Heart left ventricle (tissue), 16 donors: ENCODE measurements around the gene TBRG4. TPM values are rescaled to one million over a fixed set of nuclear protein-coding genes. Genes with fewer than 3 reads are reported as not detected.
A peak's percentile ranks its signal among the peaks of the same experiment; 100 is the strongest.

Experiments used
- ATAC-seq, 4 donors: fragments of 200-7000 bp; cut with Tn5 transposase; one replicate each; pipeline ENCODE4 v1.9.1; 2020 to 2022; ENCODE audit warnings: moderate library complexity in 4 of 4, mild to moderate bottlenecking in 3 of 4, moderate number of reproducible peaks in 1 of 4
- DNase-seq, 5 donors: peaks; one replicate each; pipeline ENCODE4 v3.0.0-alpha.2; 2020
- H3K27ac ChIP-seq, 12 donors: fragments of 200-600 bp; sonication (generic) in 4 of 12; one replicate each; pipeline versions ENCODE4 v1.5.0 to v1.8.0; 2016 to 2022; ENCODE audit warnings: mild to moderate bottlenecking in 2 of 12
- H3K27me3 ChIP-seq, 9 donors: fragments of 200-600 bp; sonication (generic) in 2 of 9; one replicate each; pipeline versions ENCODE4 v1.5.1 to v1.8.0; 2016 to 2022; ENCODE audit warnings: mild to moderate bottlenecking in 3 of 9
- H3K36me3 ChIP-seq, 9 donors: fragments of 200-600 bp; sonication (generic) in 2 of 9; one replicate each; pipeline versions ENCODE4 v1.5.0 to v1.8.0; 2018 to 2022; ENCODE audit warnings: mild to moderate bottlenecking in 2 of 9
- H3K4me1 ChIP-seq, 12 donors: fragments of 200-600 bp; sonication (generic) in 4 of 12; one replicate each; pipeline versions ENCODE4 v1.5.0 to v1.8.0; 2016 to 2022; ENCODE audit warnings: mild to moderate bottlenecking in 3 of 12
- H3K4me3 ChIP-seq, 12 donors: fragments of 200-600 bp; sonication (generic) in 4 of 12; one replicate each; pipeline versions ENCODE4 v1.5.0 to v1.8.0; 2017 to 2022; ENCODE audit warnings: mild to moderate bottlenecking in 9 of 12, moderate library complexity in 4 of 12
- H3K9me3 ChIP-seq, 12 donors: fragments of 200-600 bp; sonication (generic) in 4 of 12; one replicate each; pipeline versions ENCODE4 v1.5.0 to v1.8.0; 2016 to 2022; ENCODE audit warnings: mild to moderate bottlenecking in 1 of 12
- CTCF ChIP-seq, 12 donors: fragments of 200-600 bp; sonication (generic) in 4 of 12; IDR thresholded peaks; one replicate each; pipeline versions ENCODE4 v1.5.0 to v1.8.0; 2018 to 2022; ENCODE audit warnings: antibody characterized with exemption in 12 of 12, mild to moderate bottlenecking in 5 of 12
- POLR2A ChIP-seq, 2 donors: fragments of 450-650 bp; IDR thresholded peaks; one replicate each; pipeline ENCODE4 v1.6.1; 2017; ENCODE audit warnings: antibody characterized with exemption in 2 of 2, mild to moderate bottlenecking in 2 of 2, moderate library complexity in 2 of 2
- WGBS, 4 donors: extraction: QIAGEN DNeasy Blood & Tissue Kit in 2 of 4; methylation state at CpG; one replicate each; pipeline versions ENCODE4 v1.1.5 to v1.1.7; 2013 to 2018; 5-methylcytosine and 5-hydroxymethylcytosine counted together
- intact Hi-C, 10 donors: fragments of 100-400 bp; cut with DNase I; formaldehyde crosslinking; loops; one replicate each; pipeline versions ENCODE4 v1.11.1 to v1.14.2; 2022
- polyA plus RNA-seq, 2 donors: library from polyadenylated mRNA; stranded (reverse); fragments of 200-250 nt; gene quantifications; one replicate each; pipeline ENCODE4 v1.2.3, GENCODE V29; 2013
- total RNA-seq, 9 donors: library from RNA; depleted of rRNA in 2 of 9; stranded (reverse); fragments of >200 nt in 2 of 9; fragmentation: NEBNext Ultra II Directional in 3 of 9; extraction: Animal tissue kit (Norgen Biotek cat#: 25700) in 3 of 9; gene quantifications; one replicate each; pipeline versions ENCODE4 v1.1.0 to v1.2.4, GENCODE V29; 2016 to 2023
- donor health status: ischemic (EF 13 %, LVEDD 7.1; RV severe dilation, severe dysfunction).
- donor health status: healthy with polysubstance abuse.
- donor health status: DM: no; HTN: yes; CAD: no.
- donor health status: DM: no; HTN: no; CAD: no.
- donor health status: ischemic (EF 25% LVEDD 6.9; RV normal size, moderate dysfunction).
- donor health status: ischemic (EF 25% LVEDD 5.7; RV mildly dilated, moderate dysfunction).
- donor health status: healthy.
- donor health status: DM: yes; HTN: yes; CAD: no.
- donor health status: ischemic (EF 35%, LVEDD 5.7; RV mildly dilated, moderate dysfunction).
- donor health status: nonischemic (EF 11% LVEDD 7.7; RV severe dilation, severe dysfunction).
- donor health status: DM: yes; HTN: yes; CAD: no.
- donor health status: PGD.
- donor health status: ischemic (EF 29% LVEDD 5.4; RV normal size, mild dysfunction).
- donor health status: nonischemic (EF 23%, LVEDD 6.1; RV moderate dilation, normal function).

Gene TBRG4
- total and polyA plus RNA-seq, 11 donors = 58.0 to 125 (median 61.5) TPM

- peak overlapping the region; percentile 36 to 75 (median 60) for H3K4me3 ChIP-seq
- TF ChIP-seq POLR2A (IDR thresholded peaks at IDR 0.05) (no peak), CTCF (IDR thresholded peaks at IDR 0.05) (no peak)
- H3K9me3 ChIP-seq = no peaks in the 10 kb centered on the region
- no peaks in the 10 kb centered on the region for H3K36me3 ChIP-seq
- peaks cover 0 to 19% (median 0%) of the 10 kb centered on the region in 9 donors for H3K27me3 ChIP-seq
- peaks cover 0 to 17% (median 3%) of the 10 kb centered on the region in 12 donors for H3K4me1 ChIP-seq
- DNase-seq (peak in 1 of 5 donors; percentile 20), ATAC-seq (peak in 1 of 4 donors; percentile 7)
- peak overlapping the region in 8 of 12 donors; percentile 6 to 77 (median 56) for H3K27ac ChIP-seq
- 28 to 39% (median 35%) methylated on average over 24 to 29 of the region's 29 CpGs for WGBS, 4 donors
- intact Hi-C loops = no loop called here
Measured at GRCh38 chr7:45088146-45088701, 23.3 kb downstream of the TBRG4 start.

GRCh38 chr7:45087301-45088145 is 24.0 kb downstream of the TBRG4 start:
- WGBS, 4 donors = 84 to 94% (median 93%) methylated on average over 6 of the region's 6 CpGs
- peak overlapping the region in 6 of 12 donors; percentile 56 to 75 (median 64) for H3K4me3 ChIP-seq
- H3K36me3 ChIP-seq = no peaks in the 10 kb centered on the region
- H3K9me3 ChIP-seq = no peaks in the 10 kb centered on the region
- intact Hi-C loops = no loop called here
- peaks cover 0 to 19% (median 0%) of the 10 kb centered on the region in 9 donors for H3K27me3 ChIP-seq
- H3K27ac ChIP-seq = peak overlapping the region in 1 of 12 donors; percentile 77
- H3K4me1 ChIP-seq = peaks cover 0 to 22% (median 3%) of the 10 kb centered on the region in 12 donors
- ATAC-seq (peak in 2 of 4 donors; percentile 5 to 11), DNase-seq (peak in 2 of 5 donors; percentile 23 to 50)
- no peak for TF ChIP-seq POLR2A (IDR thresholded peaks at IDR 0.05)
- TF ChIP-seq CTCF (IDR thresholded peaks at IDR 0.05) = no peak

GRCh38 chr7:45086331-45087065 is 25.0 kb downstream of the TBRG4 start:
- TF ChIP-seq POLR2A (IDR thresholded peaks at IDR 0.05) (no peak), CTCF (IDR thresholded peaks at IDR 0.05) (no peak)
- Histone ChIP-seq H3K27ac (no peak overlapping the region), H3K36me3 (no peaks in the 10 kb centered on the region), H3K9me3 (no peaks in the 10 kb centered on the region), H3K27me3 (peaks cover 0 to 19% (median 0%) of the 10 kb centered on the region in 9 donors), H3K4me3 (no peak overlapping the region), H3K4me1 (peaks cover 0 to 26% (median 5%) of the 10 kb centered on the region in 12 donors)
- intact Hi-C loops = no loop called here
- peak in 1 of 5 donors; percentile 10 for DNase-seq
- ATAC-seq = no peak
- WGBS, 4 donors = 85 to 92% (median 88%) methylated on average over 9 to 15 of the region's 15 CpGs
